Measurements from ENCODE around the gene LYPD6.

DNA sequence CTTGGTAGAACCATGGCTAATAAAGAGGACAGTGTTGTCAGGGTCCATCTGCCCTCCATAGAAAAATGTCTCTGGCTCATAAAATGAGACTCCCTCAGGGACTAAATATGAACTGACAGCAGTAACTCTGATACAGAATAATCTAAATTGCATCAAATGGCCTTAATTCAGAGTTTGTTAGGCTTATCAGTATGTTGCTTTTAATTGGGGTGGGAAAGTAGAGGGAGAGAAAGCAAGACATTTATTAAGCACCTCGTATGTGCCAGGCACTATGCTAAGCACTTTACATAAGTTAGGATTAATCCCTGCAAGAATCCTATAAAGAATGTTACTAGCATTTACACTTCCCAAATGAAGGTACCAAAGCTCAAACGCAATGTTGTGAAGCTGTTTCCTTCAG, 142.0 kb downstream of the LYPD6 start:
- TF ChIP-seq, protein P1, sequence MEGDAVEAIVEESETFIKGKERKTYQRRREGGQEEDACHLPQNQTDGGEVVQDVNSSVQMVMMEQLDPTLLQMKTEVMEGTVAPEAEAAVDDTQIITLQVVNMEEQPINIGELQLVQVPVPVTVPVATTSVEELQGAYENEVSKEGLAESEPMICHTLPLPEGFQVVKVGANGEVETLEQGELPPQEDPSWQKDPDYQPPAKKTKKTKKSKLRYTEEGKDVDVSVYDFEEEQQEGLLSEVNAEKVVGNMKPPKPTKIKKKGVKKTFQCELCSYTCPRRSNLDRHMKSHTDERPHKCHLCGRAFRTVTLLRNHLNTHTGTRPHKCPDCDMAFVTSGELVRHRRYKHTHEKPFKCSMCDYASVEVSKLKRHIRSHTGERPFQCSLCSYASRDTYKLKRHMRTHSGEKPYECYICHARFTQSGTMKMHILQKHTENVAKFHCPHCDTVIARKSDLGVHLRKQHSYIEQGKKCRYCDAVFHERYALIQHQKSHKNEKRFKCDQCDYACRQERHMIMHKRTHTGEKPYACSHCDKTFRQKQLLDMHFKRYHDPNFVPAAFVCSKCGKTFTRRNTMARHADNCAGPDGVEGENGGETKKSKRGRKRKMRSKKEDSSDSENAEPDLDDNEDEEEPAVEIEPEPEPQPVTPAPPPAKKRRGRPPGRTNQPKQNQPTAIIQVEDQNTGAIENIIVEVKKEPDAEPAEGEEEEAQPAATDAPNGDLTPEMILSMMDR (IDR thresholded peaks at IDR 0.05) = no peak
- no peak for TF ChIP-seq EZH2 (IDR thresholded peaks at IDR 0.05)
- no peak for TF ChIP-seq EZH2phosphoT487 (IDR thresholded peaks at IDR 0.05)
